HG02840 (cell line): Measurements from ENCODE around the gene EIF4B.
A peak's percentile ranks its signal among the peaks of the same experiment; 100 is the strongest.

ENCODE experiments used
- ATAC-seq: cut with Tn5 transposase; IDR thresholded peaks from one replicate; pipeline ENCODE4 v1.9.1; 2021; ENCODE audit warnings: mild to moderate bottlenecking, moderate library complexity, moderate number of reproducible peaks; ENCODE audit not compliant: unreplicated experiment, low FRiP score

EIF4B gene

GRCh38 chr12:53044052-53044581 is 37.9 kb downstream of the EIF4B start:
- ATAC-seq: no peak

DNA sequence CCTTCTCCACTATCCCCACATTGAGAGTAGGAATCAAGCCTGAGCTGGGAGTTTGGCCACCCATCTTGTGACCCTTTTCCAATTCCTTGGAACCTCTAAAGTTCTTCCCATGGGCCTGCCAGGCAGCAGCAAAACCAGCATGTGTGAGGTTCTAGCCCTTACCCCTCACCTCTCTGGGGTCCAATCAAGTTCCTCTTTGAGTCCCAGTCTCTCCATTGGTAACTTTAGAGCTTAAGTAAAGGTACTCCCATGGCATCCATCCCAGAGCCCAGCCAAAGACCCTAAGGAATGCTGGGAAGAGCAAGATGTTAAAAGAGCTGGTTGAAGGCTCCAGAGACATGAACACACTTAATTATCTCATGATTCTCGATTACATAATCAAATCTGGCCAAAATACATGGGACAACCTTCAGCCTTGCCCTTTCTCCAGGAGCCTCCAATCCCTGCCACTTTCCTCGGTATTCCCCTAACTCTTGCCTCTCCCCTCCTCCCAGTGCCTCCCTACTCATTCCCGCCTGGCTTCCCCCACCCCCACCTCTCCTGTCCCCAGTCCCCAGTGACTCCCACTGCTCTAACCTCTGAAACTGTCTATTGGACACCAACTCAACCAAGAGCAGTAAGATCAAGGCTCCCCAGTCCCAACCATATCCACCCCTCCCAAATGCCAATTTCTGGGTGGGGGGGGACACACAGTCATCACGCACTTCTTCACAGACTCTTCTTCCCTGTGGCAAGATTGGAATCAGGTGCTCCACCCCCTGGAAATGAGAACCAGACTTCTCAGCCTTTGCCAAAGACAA is 38.8 kb downstream of the EIF4B start:
- no peak for ATAC-seq

DNA sequence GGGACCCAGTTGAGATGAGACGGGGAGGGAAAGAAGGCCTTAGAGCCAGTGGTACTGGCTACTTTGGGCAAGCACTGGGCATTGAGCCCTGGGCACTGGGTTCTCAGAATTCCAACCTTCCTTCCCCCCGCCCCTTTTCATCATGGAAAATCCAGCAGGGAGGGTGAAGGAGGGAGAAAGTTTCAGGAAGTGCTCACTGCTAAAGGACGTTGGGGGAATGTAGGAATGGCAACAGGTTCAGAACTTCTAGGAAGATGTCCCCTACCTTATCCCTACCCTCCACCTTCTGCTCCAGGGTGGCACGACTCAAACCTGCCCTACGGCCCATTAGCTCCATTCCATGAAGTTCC is 39.4 kb downstream of the EIF4B start:
- ATAC-seq: no peak

GRCh38 chr12:53046655-53047220 is 40.5 kb downstream of the EIF4B start:
- ATAC-seq: no peak

DNA sequence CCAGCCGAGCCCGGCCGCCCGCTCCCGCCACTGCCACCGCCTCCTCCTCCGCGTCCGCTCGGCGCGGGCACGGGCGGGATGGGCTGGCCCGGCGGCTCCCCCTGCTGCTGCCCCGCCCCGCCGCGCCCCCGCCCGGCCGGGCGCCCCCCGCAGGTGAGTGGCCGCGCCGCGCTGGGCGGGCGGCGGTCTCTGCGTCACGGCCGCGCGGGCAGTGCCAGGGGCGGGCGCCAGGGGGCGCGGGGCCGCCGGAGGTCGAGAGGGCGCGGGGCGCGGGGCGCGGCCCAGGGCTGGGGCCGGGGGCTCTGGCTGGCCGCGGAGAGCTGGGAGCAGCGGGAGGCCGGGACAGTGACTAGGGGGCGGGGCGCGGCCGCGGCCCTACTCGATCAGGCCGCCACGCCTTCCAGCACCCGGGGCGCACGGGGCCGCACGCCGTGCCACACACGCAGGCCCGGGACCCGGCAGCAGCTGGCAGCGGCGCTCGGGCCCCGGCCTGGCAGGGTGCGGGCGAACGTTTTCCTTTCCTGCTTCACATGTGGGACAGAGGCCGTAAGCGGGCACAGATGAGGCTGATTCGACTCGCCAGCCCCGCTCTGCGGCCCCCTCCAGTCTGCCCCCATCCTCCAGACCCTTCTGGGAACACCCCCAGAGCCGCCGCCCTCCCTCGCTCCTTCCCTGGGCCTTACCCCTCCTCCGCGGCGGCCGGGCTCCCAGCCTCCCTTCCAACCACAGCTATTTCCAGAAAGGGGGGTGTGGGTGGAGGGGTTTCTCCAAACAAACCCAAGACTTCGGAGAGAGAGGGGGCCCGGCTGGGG is 41.2 kb downstream of the EIF4B start:
- ATAC-seq: peak; percentile 59

- ATAC-seq: no peak
Observed at GRCh38 chr12:53048033-53048779, 42.0 kb downstream of the EIF4B start.

DNA sequence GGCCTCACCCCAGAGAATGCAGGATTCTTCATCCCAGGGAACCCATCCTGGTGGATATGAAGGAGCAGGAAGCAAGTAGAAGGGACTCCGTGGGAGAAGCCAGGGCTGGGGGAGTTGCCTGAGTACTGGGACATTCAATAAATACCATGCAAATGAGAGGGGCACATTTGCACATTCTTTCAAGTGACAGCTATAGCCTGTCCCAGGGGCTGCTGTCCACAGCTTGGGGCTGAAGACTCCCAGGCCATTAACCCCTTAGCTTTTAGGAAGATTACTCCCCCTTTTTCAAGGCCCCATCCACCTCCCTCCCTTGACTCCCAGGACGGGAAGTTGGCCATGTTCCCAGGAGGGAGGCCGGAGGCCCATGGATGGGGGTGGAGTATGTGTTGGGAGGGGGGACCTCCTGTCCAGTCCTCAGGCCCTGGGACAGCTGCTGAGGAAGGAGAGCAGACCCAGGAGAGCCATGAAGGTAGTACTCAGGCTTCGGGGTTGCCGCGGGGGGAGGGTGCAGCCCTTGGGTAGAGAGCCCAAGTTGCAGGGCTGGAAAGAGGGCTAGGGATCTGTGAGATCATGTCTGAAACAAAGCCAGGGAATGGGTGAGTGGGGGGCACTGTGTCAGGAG is 42.6 kb downstream of the EIF4B start:
- ATAC-seq: no peak

GRCh38 chr12:53049571-53050318 is 43.5 kb downstream of the EIF4B start, which contains the start of gene TNS2:
Gene TNS2 (plus strand): TSS chr12:53050065. CDS start chr12:53050186, 121 bp downstream.
- ATAC-seq: no peak

- ATAC-seq: no peak
Observed at GRCh38 chr12:53050426-53051057, 44.3 kb downstream of the EIF4B start.

DNA sequence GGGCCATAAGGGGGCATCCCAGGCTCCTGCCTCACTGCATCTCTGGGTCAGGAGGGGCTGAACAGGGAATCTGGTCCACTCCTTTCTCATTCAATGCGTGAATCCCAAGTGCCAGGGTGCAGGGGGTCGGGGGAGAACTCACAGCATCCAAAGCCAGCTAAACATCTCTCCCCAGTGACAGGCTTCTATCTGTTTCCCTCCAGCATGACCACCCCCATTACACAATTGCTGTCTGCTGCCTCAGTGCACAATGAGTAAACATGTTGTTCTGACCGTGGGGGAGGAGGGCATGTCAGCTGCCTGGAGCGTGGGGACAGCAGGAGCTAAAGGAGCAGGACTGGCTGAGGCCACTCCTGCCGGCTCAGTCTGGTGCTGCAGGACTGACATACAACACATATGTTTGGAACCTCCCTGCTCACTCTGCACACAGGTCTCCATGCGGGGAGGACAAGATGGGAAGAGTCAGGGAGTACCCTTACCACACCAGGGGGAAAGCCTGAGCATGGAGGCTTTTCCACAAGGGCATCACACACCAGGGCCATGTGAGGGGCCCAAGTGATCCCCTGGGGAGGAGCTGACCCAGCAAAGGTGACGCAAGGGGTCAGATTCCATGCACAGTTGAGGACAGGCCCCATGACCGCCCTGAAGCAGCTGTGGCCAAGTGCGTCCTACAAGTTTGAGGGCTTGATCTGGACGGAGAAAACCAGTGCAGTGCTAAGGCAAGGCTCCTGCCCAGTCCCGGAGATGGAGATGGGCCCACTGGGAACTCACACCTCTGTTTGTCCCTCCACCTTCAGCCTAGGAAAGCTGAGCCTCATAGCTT is 45.0 kb downstream of the EIF4B start:
- ATAC-seq: no peak

GRCh38 chr12:53051881-53052412 is 45.7 kb downstream of the EIF4B start:
- ATAC-seq: no peak

GRCh38 chr12:53052419-53053217 is 46.4 kb downstream of the EIF4B start:
- no peak for ATAC-seq

GRCh38 chr12:53053218-53054111 is 47.2 kb downstream of the EIF4B start:
- ATAC-seq: no peak

DNA sequence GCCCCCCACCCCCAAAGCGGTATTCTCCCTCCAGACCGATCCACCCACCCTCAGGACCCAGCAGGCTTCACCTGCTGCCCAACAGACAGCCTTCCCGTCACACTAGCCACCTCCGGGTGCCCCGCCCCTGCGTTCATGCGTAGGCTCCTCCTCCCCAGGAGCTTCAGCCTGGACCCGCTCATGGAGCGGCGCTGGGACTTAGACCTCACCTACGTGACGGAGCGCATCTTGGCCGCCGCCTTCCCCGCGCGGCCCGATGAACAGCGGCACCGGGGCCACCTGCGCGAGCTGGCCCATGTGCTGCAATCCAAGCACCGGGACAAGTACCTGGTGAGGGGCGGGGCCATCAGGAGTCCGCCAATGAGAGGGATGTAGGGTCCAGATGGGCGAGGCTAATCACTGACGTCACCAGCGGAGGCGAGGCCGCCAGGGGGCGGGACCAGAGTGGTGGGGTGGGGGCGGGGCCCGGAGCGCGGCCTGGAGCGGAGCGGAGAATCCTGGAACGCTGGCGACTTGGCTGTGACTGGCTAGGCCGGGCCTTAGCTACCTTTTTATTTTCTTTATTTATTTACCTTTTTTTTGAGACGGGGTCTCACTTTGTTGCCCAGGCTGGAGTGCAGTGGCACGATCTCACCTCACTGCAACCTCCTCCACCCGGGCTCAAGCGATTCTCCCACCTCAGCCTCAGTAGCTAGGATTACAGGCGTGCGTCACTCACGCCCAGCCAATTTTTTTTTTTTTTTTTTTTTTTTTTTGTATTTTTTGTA is 48.0 kb downstream of the EIF4B start:
- peak; percentile 81 for ATAC-seq
